Heart left ventricle (tissue), 13 donors: Measurements from ENCODE around the gene WLS.

ENCODE experiments used
- POLR2A ChIP-seq, 2 donors: fragments of 450-650 bp; IDR thresholded peaks; one replicate each; pipeline ENCODE4 v1.6.1; 2017; ENCODE audit warnings: antibody characterized with exemption in 2 of 2, mild to moderate bottlenecking in 2 of 2, moderate library complexity in 2 of 2
- TF ChIP-seq, protein P1 (sequence below), 12 donors: fragments of 200-600 bp; sonication (generic) in 4 of 12; IDR thresholded peaks; one replicate each; pipeline versions ENCODE4 v1.5.0 to v1.8.0; 2018 to 2022; ENCODE audit warnings: antibody characterized with exemption in 12 of 12, mild to moderate bottlenecking in 5 of 12
- donor health status: ischemic (EF 13 %, LVEDD 7.1; RV severe dilation, severe dysfunction).
- donor health status: DM: no; HTN: yes; CAD: no.
- donor health status: DM: no; HTN: no; CAD: no.
- donor health status: ischemic (EF 25% LVEDD 6.9; RV normal size, moderate dysfunction).
- donor health status: ischemic (EF 25% LVEDD 5.7; RV mildly dilated, moderate dysfunction).
- donor health status: ischemic (EF 35%, LVEDD 5.7; RV mildly dilated, moderate dysfunction).
- donor health status: nonischemic (EF 11% LVEDD 7.7; RV severe dilation, severe dysfunction).
- donor health status: DM: yes; HTN: yes; CAD: no.
- donor health status: PGD.
- donor health status: ischemic (EF 29% LVEDD 5.4; RV normal size, mild dysfunction).
- donor health status: nonischemic (EF 23%, LVEDD 6.1; RV moderate dilation, normal function).

- TF ChIP-seq POLR2A (IDR thresholded peaks at IDR 0.05), result no peak
- TF ChIP-seq, protein P1, sequence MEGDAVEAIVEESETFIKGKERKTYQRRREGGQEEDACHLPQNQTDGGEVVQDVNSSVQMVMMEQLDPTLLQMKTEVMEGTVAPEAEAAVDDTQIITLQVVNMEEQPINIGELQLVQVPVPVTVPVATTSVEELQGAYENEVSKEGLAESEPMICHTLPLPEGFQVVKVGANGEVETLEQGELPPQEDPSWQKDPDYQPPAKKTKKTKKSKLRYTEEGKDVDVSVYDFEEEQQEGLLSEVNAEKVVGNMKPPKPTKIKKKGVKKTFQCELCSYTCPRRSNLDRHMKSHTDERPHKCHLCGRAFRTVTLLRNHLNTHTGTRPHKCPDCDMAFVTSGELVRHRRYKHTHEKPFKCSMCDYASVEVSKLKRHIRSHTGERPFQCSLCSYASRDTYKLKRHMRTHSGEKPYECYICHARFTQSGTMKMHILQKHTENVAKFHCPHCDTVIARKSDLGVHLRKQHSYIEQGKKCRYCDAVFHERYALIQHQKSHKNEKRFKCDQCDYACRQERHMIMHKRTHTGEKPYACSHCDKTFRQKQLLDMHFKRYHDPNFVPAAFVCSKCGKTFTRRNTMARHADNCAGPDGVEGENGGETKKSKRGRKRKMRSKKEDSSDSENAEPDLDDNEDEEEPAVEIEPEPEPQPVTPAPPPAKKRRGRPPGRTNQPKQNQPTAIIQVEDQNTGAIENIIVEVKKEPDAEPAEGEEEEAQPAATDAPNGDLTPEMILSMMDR (IDR thresholded peaks at IDR 0.05), result no peak
Measured at GRCh38 chr1:68220420-68220819, 11.9 kb downstream of the WLS start.
